Stimulated activated CD4-positive, alpha-beta T cell treated with anti-CD3 and anti-CD28 coated beads, Interleukin-1b, Interleukin-23, amount 100 ng/mL, for 24 hours (primary cell): ENCODE data around the gene CAMK1D.

ENCODE experiments used
- DNase-seq, 4 experiments: peaks; one replicate each; pipeline ENCODE4 v3.0.0-alpha.2; 2020; ENCODE audit warnings: low read depth in 4 of 4, low spot score in 1 of 4

Gene CAMK1D

GRCh38 chr10:12459762-12460161 lies 110.4 kb downstream of the CAMK1D start:
- DNase-seq = no peak

DNA sequence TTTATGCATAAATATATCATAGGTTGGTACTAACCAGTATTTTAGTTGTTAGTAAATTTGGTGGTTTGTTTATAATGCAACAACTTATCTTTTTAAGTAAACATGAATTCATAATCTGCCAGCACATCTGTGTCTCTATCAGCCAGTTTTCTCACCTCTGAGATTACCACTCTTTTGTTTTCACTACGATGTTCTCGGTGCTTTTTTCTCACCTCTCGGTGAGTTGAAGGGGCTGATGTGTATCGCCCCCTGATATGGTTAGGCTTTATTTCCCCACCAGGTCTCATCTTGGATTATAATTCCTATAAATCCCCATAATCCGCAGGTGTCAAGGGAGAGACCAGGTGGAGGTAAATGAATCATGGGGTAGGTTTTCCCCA lies 114.1 kb downstream of the CAMK1D start:
- DNase-seq = no peak

DNA sequence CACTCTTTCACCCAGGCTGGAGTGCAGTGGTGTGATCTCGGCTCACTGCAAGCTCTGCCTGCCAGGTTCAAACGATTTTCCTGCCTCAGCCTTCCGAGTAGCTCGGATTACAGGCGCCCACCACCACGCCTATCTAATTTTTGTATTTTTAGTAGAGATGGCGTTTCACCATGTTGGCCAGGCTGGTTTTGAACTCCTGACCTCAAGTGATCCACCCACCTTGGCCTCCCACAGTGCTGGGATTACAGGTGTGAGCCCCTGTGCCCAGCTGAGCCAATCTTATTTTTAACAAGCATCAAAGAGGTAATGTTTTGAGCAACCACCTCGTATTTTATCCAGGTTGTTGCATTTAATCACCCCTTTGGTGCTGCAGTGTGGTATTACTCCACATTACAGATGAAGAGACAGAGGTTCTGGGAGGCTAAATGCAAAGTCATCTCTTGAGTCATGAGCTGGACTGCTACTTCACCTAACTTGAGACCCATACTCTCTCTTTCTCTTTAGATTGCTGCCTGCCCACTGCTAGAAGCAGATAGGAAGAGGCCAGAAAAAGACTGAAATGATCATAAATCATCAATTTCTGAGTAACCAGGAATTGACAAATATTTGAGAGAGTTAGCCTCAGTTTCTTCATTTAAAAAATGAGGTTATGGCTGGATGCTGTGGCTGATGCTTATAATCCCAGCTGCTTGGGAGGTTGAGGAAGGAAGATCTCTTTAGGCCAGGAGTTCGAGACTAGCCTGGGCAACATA lies 116.2 kb downstream of the CAMK1D start:
- no peak for DNase-seq

DNA sequence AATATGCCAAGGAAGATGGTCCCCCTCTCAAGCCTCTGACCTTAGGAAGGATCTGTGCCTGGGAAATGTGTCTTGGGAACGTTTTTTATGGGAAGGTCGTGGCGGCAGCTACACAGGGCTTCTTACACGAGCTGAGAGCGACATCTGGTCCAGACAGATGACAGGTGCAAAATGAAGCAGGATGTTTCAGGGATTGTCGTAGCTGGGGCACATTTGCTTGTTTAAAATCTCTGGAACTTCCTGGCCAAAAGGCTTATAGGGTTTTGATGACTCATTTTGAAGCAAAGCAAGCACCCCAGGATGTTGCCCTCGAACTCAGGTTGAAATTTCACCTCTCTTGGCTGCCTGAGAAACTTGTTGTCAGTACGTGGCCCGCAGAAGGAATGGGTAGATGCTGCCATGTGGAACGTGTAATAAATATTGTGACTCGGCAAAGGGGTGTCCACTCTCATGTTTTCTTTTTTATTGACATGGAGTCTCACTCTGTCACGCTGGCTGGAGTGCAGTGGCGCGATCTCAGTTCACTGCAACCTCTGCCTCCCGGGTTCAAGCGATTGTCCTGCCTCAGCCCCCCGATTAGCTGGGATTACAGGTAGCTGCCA lies 117.5 kb downstream of the CAMK1D start:
- DNase-seq = no peak

DNA sequence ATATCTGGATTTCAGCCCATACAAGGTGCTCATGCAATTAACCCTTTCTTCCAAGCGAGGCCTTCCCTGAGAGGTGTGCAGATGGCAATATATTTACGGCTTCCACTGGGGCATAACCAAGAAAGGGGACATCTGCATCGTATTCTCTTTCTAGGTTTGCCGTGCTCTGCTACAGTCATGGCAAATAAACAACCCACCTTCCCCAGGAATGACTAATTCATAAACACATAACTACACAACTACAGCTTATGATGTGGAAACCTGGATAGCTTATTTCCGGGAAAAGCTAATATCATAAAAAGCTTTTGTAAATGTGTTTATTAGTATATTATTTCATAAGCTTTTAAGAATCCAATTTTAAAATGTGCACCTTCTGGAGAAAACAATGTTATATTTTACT lies 120.0 kb downstream of the CAMK1D start:
- no peak for DNase-seq

DNA sequence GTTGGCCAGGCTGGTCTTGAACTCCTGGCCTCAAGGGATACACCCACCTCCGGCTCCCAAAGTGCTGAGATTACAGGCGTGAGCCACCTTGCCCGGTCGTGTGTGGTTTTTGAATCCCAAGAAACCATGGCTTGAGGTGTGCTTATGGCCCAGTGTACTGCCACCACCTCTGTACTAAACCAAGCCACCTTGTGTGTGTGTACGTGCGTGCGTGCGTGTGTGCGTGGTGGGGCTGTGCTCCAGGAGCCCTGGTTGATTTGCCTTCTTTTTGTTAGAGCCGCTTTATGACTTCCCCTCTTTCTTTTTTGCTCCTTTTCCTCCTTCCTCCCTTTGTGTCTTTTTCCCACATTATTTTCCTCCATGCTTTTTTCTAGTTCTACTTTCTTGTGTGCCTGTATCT lies 121.4 kb downstream of the CAMK1D start:
- DNase-seq = no peak

DNA sequence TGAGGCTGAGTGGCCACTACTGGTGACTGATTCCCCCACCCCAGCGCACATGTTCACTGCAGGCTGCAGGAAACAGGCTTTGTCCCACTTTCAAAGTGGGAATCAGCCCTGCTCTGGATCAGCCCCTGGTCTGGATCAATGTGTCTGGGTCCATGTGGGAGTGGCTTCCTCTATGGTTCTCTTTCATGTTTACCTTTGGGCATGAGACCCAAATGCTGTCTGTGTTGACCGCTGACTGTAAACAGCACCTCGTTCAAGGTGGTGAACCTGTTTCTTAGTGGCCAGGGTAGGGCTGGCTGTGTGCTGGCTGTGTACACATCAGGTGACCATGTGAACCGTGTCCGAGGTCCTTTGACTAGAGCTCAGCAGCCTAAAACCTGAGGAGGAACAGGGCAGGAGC lies 121.8 kb downstream of the CAMK1D start:
- no peak for DNase-seq

DNA sequence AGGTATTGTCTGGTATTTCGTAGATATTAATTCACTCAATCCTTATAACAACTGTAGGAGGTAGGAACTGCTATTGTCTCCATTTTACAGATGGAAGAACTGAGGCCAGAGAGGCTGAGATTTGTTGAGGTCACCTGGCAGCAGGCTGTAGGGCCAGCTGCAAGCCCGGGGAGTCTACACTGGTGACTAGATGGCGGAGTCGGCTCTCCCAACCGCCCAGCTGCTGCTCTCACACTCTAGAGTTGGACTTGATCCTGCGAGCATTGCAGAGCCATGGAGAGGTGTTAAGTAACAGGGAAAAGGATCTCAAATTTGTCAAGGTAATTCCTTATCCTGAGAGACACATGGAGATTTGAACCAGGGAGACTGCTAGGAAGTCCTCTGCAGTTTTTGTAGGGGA lies 124.1 kb downstream of the CAMK1D start:
- DNase-seq = no peak

- no peak for DNase-seq
Observed at GRCh38 chr10:12474727-12475412, 125.5 kb downstream of the CAMK1D start.

GRCh38 chr10:12476656-12477055 lies 127.3 kb downstream of the CAMK1D start:
- no peak for DNase-seq

- no peak for DNase-seq
Observed at GRCh38 chr10:12479437-12479844, 130.1 kb downstream of the CAMK1D start.

GRCh38 chr10:12479924-12480323 lies 130.6 kb downstream of the CAMK1D start:
- DNase-seq = no peak

GRCh38 chr10:12480440-12480839 lies 131.1 kb downstream of the CAMK1D start:
- DNase-seq = no peak

GRCh38 chr10:12481924-12482323 lies 132.6 kb downstream of the CAMK1D start:
- DNase-seq = no peak

DNA sequence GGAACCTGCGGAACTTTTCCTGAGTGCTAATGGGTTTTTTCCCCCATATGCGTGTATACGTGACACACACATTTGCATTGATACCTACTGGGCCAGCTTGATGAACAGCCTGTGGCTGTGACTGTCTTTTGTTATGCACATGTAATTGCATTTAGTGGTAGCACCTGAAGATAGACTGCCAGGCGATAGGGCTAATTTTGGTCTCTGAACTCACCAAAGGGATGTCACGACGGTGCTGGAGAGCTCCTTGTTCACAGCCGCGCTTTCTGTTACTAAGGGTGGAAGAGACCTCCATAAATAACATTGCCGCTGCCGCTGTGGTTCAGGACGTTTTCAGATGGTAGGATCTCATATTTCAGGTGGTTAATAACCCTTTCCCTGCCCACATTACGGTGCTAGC lies 133.2 kb downstream of the CAMK1D start:
- DNase-seq = no peak

- DNase-seq = no peak
Observed at GRCh38 chr10:12484002-12484918, 134.9 kb downstream of the CAMK1D start.

- peak in 2 of 4 experiments; percentile 3 to 7 for DNase-seq
Observed at GRCh38 chr10:12484941-12485805, 135.8 kb downstream of the CAMK1D start.

- no peak for DNase-seq
Observed at GRCh38 chr10:12487366-12487765, 138.0 kb downstream of the CAMK1D start.

DNA sequence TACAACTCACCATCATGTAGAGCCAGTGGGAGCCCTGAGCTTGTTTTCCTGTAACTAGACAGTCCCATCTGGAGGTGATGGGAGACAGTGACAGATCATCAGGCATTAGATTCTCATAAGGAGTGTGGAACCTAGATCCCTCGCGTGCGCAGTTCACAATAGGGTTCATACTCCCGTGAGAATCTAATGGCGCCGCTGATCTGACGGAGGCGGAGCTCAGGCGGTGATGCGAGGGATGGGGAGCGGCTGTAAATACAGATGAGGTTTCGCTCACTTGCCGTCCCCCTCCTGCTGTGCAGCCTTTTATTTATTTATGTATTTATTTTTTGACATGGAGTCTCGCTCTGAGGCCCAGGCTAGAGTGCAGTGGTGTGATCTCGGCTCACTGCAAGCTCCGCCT lies 139.3 kb downstream of the CAMK1D start:
- DNase-seq = no peak

- DNase-seq = no peak
Observed at GRCh38 chr10:12489357-12489756, 140.0 kb downstream of the CAMK1D start.
